Measurements from ENCODE around the gene SKI. TPM values are rescaled to one million over a fixed set of nuclear protein-coding genes. Genes with fewer than 3 reads are reported as not detected.
A peak's percentile ranks its signal among the peaks of the same experiment; 100 is the strongest.

SKI gene
- total RNA-seq, 1 experiment from 2014 or later: 5.3 TPM

DNA sequence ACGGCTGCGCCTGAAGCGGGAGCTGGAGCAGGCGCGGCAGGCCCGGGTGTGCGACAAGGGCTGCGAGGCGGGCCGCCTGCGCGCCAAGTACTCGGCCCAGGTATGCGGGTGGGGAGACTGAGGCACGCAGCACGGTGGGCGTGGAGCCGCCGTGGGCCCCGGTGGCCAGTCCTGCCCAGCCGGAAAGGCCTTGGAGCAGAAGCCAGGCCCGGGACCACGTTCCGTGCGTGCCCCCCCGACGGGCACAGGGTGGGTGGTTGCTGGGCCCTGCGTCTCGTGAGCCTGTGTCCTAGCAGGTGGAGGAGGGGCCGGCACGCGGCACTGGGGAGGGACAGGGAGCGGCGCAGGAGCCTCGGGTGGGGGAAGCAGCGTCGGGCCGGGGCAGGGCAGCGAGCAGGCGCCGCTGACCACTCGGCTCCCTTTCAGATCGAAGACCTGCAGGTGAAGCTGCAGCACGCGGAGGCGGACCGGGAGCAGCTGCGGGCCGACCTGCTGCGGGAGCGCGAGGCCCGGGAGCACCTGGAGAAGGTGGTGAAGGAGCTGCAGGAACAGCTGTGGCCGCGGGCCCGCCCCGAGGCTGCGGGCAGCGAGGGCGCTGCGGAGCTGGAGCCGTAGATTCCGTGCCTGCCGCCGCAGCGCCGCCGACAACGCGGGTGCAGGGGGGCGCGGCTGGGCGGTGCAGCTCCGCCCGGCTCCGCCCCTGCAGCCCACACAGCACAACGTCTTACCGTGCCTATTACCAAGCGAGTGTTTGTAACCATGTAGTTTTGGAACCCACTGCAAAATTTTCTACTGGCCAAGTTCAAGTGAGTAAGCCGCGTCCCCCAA is 78.2 kb downstream of the SKI start:
- no peak for DNase-seq (ENCODE audit: low read depth)

DNA sequence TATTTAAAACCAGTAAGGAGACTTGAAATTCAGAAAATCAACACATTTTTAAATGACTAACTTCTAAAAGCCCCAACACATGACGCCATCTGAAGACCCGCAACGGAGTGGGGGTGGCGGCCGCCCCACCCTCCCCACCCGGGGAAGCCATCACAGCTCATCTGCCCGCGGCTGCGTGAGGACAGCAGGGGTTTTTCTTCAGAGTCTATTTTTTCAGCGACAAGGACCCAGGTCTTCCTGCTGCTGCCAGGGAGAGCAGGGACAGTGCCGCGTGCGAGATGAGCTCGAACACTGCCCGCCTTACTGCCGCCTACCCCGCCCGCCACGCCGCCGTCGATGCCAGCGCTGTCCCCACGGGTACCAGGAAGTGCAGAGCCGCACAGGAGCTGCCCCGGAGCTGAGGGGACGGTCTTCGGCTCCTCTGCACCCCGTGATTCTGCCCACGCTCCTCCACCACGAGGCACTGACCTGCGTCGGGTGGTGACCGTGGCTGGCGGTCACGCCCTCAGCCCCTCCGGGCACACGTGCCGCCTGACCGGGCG is 79.0 kb downstream of the SKI start:
- no peak for DNase-seq (ENCODE audit: low read depth)

DNA sequence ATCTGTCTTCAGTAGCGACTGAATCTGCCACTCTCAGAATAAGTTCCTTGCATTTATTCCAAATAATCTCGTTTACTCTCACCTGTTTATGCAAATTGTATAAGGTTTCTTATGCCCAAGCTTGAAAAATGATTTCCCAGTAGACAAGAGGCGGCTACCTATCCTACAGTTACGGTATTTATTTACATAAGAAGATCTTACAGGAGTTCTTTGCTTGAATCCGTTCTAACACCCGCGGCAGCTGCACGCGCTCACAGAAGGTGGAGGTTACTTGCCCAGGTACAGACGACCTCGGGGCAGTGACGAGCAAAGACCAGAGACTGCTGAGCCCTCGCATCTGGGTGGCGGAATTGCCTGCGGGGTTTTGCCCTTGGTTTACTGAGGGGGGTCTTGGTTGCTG is 79.9 kb downstream of the SKI start:
- DNase-seq (ENCODE audit: low read depth): no peak

DNA sequence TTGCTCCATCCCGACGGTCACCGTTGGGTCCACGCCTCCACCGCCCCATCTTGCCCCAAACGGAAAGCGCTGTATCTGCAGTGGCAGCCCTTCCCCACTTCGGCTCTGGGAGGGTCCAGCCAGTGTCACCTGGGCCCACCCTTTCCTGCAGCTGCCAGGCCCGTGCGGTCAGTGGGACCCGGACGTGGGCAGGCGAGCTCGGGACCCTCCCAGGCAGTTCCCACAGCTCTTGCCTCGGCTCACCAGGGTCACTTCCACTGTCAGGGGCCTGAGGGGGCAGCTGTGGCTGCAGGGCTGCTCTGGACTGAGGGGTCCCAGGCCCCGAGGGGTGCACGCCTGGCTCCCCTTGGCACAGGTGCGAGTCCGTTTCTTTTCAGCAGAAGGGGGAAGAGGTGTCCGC is 80.7 kb downstream of the SKI start:
- no peak for DNase-seq (ENCODE audit: low read depth)

DNA sequence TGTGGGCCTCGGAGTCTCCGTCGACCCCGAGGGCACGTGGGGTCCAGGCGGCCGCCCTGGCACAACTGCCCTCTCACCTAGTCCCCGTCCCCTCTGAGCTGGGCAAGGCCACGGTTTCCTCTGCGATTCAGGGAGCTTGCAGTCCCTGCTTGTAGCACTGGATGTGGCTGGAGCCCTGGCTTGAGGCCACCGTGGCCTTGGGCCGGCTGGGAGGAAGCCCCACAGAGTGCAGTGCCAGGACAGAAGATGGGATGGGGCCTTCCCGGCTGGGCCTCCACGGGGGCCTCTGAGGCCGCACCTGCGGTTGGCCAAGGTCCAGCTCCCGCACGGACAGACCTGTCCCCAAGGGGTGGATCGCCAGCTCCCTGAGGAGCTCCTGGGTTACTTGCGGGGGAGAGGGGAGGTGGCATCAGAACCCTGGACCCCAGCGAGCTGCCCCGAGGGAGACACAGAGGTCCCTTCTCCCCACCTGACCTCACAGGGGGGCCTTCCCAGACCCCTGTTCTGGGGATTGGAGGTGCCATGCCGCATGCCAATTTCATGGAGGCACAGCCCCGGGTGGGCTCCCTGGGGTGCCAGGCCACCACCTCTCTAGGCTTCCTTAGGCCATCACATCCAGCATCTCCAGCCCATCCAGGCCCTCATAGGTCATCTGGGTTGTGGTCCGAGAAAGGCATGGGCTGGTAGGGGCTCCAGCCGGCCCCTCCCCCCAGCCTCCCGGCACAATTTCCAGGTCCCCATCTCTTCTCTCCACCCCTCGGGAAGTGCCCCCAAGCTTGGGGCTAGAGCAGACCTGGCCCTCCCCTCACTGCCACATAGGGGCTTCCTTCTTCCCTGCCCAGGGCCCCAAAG is 82.4 kb downstream of the SKI start:
- no peak for DNase-seq (ENCODE audit: low read depth)

DNA sequence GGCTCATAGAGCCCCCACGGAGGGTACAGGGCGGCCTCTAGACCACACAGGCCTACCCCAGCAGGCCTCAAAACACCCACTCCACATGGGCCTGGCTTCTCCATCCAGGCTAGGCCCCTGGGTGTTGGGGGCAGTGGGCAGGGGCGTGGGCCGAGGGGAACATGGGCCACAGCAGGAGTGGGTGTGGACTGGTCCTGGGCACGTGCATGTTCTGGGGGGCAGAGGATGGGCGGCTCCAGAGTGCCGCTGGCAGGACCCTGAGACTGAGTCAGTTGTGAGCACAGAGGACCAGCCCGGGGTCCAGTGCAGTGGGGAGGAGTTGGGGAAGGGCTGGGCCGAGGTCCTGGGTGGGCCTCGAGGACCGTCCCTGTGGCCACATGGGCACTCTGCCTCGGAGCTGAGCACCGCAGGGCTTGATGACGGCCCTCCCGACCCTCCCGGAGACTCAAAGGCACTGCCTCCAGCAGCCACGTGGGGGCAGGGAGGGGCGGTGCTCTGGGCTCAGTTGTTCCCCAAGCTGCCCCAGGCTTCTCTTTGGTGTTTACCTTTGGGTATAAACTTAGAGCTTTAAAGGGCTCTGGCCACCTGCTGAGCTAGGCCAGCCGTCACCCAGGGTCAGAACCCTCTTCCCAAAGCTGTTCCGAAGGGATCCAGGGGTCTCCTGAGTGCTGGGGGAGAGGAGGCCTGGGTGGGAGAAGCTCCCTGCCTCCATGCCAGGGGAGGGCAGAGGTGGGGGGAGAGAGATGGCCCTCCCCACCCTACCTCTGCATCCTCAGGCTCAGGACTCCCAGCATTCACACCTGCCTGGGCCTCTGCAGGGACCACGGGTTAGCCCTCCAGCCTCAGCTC is 83.3 kb downstream of the SKI start:
- DNase-seq (ENCODE audit: low read depth): peak; percentile 70

DNA sequence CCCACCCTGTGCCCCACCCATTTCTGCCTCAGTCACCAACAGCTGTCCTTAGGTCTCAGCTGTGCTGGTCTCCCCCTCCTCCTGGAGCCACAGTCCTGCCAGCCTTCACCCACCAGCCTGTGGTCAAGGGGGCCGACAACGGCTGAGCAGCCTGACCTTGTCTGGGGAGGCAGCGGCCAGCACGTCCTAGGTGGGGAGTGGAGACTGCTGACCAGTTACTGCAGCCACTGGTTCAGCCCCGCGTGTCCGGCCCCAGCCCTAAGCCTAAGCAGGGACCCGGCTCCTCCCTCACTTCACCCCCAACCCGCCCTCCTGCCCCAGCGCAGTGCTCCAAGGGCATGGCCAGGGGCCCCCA is 84.0 kb downstream of the SKI start:
- DNase-seq (ENCODE audit: low read depth): no peak

DNA sequence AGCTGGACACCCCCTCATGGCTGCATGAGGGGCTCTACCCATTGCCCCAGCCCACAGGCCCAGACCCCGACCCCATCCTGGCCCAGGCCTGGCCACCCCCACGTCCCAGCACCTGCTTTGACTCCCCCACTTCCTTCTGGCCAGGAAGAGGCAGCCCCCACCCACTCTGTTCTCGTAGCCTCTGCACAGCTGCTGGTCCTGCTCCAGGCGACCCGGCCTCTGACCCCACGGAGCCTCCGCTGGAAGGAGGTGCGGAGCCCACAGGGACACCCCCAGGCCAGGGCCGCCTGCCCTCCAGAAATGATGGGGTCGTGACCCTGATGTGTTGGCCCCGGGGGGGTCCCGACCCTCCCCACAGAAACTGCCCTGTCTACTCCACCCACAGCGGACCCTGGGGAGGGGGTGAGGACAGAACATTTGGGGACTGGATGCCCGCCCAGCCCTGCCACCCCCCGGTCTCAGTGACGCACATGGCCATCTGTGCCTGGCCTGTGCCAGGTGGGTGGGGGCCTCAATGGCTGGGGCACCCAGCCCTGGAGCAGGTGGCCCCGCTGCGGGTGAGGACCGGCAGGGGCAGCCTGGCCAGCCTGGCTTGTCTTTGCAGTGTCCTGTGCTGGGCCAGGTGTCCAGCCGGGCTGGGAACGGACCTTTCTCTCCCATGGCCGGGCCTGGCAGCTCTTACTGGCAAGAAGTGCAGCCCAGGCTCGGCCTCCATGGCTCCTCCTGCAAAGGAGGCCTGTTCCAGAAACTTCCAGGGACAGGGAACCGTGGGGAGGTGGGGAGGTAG is 84.6 kb downstream of the SKI start:
- no peak for DNase-seq (ENCODE audit: low read depth)

DNA sequence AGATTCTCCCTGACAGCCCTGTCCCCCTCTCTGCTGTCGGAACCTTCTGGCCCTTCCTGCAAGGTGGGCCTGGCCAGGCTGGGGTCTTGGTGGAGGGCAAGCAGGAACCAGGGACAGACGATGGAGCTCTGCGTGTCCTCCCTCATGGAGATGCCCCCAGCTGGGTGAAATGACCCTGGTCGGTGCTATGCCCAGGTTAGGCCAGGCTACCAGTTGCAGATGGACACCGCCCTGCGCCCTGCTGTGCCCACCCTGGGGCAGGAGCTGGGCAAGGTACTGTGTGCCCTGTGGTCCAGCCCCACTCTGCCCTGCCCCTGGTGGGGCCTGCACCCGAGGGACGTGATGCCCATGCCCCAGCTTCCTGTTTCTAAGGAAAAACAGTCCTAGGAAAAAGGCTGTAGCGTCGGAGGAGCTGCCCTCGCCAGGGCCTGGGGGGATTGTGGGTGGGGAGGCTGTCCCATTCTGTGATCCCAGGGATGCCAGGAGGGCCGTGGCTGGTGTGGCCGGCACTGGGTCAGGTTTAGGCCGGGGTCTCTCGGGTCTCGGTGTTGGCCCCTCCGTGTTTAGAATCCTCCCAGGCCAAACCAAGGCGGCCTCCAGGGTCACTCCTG is 85.6 kb downstream of the SKI start:
- DNase-seq (ENCODE audit: low read depth): no peak

DNA sequence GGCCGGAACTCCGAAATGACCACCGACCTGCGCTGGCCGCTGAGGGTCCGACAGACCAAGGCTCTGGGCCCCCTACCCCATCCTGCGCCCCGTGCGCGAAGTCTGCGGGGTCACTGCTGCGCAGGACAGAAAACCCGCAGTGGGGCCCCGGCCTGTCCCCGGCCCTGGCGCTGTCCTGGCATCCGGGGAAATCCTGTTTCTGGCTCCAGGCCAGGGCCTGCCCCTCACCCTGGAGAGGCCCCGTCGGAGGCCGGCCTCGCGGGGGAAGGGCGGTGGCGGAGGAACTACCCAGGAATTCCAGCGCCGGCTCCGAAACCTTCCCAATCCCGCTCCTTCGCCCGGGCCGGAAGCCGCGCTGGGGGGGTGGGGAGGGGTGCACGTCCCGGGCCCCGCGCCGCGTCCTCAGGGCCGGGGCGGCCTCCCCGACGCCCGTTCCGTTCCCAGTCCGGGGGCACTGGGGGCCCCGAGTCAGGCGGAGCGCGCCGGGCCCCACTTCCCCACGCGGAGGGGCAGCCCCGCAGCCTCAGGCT is 86.2 kb downstream of the SKI start:
- peak; percentile 71 for DNase-seq (ENCODE audit: low read depth)

DNA sequence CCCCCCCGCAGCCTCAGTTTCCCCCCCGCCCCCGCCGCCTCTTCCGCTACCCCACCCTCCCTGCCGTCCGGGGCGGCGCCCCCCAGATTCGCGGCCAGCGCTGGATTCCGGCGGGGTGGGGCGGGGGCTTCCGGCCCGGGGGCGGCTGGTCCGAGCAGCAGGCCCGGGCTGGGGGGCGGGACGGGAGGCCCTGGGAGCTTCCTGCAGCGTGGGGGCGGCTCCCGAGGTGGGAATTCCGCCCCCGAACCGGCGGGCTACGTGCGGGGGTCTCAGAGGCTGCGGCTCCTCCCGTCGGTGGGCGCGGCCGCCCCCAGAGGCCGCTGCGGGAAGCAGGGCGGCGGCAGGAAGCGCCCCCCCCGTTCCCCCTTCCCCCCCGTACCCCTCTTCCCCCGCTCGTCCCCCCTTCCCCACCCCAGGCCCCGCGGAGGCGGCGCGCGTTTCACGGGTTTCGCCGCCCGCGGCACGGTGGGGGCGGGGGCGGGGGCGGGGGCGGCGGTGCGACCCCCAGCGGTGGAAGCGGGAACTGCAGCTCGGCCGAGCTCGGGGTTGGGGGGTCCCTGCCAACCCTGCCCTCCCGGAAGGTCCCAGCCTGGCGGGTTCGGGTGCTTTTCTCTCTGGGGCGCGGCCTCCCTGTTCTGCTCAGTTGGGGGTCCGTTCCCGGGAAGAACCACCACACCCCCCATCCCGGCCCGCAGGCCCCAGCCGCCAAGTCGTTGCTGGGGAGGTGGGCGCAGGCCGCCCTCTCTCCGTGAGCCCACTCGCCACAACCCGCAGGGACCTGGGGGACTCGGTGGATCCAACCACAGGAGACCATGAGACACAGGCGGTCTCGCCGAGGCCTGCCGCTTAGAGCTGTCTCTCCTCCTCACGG is 86.9 kb downstream of the SKI start:
- peak; percentile 68 for DNase-seq (ENCODE audit: low read depth)

DNA sequence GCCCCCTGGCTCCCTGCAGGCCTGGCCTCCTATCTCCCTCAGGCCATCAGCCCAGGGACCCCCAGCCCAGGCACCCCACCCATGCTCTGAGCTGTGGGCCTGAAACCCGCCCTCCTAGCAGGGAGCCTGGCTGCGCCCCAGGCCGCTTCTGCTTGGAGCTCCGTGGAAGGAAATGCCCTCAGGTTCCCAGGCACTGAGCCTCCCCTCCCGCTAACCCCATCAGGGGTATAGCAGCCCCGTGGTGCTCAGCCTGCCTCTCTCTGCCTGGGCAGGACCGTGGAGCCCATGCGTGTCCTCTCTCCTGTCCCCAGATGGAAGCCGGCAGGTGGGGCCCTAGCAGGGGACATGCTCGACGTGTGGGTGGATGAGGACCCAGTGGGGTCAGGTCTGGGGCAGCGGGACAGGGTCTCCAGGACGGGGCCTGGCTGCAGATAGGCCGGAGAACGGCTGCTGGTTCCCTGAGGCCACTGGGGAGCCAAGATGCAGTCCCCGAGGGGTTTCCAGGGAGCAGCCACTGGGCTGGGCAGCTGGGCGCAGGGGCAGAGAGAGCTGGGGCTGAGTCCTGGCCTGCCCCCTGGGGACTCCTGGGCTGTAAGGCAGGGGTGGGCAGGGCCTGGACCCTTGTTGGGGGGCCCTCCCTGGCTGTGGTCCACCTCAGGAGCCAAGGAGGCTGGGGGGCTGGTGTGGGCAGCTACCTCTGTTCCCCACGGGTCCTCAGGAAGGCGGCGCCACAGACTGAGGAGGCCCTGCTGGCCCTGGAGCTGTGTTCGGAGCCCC is 87.7 kb downstream of the SKI start:
- no peak for DNase-seq (ENCODE audit: low read depth)

DNA sequence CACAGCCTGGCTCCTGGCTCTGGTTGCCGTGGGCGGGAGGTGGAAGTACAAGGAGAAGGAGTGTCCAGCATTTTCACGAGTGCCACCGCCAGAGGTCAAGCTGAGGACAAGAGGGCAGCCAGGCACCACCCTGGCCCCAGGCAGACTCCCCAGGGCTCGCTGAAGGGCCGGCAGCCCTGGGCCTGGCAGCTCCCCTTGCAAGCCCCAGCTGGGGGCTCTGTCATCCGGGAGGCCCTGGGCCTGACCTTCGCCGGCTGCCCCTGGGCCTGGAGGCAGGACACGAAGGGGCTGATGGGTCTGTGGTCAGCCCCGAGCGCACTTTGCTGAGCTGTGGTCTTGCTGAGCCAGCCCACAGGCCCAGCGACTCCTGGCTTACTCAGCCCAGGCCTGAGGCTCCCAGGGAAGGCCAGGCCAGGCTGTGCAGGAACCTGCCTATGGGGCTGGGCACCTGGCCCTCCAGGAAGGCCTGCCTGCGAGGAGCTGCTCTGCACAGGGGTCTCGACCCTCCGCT is 88.4 kb downstream of the SKI start:
- DNase-seq (ENCODE audit: low read depth): peak; percentile 26

DNA sequence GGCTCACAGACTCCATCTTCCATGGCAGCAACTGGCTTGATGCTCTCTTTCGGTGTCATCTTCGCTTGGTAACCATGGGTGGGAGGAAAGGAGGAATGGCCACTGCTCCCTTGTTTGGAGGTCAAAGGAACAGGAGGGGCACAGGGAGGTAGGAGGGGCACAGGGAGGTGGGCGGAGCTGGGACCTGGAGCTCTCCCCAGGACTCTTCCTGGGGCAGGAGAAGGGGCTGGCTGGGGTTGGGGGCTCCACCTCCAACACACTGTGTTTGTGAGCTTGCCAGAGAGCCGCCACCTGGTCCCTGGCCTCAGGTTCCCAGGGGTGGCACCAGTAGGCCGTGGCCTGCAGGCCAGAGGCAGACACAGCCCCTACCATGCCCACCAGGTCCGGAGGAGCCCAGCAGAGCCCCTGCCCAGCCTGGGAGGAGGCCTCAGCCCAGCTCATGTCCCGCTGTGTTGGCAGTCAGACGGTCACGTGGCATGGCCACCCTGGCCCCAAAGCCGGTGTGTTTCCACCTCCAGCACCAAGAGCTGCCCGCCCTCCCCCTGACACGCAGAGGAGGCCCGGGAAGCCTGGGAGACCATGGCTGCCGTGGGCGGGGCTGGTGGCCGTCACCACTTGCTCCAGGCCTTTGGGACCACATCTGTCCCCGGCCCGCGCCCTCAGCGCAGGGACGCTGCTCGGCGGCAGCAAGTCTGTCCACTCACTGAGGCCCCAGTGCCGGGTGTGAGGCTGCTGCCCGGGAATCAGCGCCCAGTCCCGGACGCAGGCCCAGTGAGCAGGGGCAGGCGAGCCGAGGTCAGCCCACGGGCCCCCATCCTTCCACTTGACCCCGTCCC is 89.3 kb downstream of the SKI start:
- no peak for DNase-seq (ENCODE audit: low read depth)

DNA sequence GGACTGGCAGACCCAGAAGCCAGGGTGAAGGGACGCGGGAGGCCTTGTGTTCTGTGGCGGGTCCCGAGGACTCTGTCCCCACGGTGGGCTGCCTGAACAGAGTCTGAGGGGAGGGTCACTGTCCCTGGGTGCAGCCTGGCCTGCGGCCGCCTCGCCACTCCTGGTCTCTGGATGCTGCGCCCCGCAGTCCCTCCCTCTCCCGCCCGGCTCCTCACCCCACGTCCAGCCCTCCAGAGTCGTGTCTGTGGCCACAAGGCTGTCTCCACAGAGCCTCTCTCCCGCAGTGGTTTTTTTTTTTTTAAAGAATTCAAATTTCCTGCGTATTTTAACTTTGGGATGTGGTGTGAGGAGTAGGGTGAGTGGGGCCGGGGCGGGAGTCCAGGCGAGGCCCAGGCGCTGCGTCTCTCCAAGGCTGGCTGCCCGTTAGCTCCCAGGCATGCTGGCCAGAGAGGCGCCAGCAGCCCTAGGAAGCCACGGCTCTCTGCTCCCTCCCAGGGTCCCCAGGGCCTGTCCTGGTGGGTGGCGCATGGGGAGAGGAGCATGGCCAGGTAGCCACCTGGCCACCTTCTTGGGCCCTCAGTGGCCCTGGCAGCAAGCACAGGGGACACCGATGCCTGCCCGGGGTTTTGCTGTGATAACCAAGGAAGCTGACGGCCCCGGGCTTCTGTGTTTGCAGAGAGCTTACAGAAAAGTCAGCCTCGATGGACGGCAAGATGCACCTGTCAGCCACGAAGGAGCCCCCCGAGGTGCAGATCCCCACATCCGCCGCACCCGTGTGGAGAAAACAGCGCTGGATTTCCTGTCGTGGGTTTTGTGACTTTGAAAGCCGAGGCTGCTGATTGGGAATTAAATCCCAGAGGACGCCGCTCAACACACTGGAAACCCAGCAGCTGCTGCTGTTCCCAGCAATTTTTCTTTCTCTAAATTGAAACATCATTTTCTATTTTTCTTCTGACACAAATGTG is 90.5 kb downstream of the SKI start:
- DNase-seq (ENCODE audit: low read depth): no peak

DNA sequence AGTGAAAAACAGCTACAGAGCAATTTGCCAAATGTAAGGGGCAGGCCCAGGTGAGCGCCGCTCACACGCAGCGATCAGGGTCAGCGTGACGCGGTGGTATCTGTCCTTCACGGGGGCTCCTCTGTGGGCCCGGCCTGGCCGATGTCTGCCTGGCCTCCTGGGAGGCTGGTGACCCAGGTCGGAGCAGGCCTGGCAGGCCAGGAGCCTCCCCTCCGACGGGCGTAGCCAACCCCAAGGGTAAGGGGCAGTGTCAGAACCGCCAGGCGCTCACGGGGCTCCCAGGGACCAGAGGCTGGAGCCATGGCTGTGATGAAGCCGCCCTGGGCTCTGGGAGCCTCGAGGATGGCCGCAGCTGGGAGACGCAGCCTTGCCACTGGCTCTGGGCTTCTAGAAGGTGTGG is 91.2 kb downstream of the SKI start:
- DNase-seq (ENCODE audit: low read depth): no peak
